Measurements from ENCODE around the gene PFDN4.
A peak's percentile ranks its signal among the peaks of the same experiment; 100 is the strongest.

Gene PFDN4

GRCh38 chr20:54173653-54174456, 34.0 kb upstream of the PFDN4 start, which contains the start of gene CYP24A1:
Gene CYP24A1, minus strand, starts transcription at chr20:54173986. Its CDS starts 407 bp downstream, at chr20:54173579.
- DNase-seq = peak; percentile 13

DNA sequence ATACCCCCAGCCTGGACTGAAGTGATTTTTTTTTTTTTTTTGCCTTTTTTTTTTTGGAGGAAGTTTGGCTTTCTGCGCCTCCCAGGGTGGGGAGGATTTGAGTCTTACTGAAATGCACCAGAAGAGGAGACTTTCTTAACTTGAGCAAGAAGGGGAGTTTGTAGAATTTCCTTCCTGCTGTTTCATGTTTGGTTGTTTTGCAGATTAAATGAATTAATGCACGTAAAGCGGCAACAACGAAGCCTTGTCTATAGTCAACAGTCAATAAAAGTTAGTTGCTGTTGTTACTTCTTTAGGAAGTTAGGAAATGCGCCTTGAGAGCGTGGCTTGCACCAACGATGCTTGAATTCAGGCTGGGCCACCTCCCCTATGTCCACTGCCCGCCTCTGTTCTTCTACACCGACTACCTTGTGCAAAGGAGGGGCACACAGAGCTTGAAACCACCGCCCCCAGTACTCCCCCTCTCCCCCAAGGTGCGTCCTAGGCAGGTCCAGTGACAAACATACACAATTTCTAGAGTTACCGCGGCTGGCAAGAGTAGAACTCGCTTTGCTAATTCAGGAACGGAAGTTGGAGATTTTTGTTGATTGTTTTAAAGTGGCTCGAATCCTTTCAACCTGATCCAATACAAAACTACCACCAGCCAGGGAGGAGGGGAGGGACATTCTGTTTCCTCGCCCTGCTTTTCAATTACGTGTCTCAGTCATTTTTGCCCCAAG, 33.3 kb upstream of the PFDN4 start:
- no peak for DNase-seq

- peak; percentile 32 for DNase-seq
Observed at GRCh38 chr20:54176610-54177009, 31.3 kb upstream of the PFDN4 start.

GRCh38 chr20:54177378-54177777, 30.5 kb upstream of the PFDN4 start:
- DNase-seq = no peak

- no peak for DNase-seq
Observed at GRCh38 chr20:54178256-54178655, 29.6 kb upstream of the PFDN4 start.

DNA sequence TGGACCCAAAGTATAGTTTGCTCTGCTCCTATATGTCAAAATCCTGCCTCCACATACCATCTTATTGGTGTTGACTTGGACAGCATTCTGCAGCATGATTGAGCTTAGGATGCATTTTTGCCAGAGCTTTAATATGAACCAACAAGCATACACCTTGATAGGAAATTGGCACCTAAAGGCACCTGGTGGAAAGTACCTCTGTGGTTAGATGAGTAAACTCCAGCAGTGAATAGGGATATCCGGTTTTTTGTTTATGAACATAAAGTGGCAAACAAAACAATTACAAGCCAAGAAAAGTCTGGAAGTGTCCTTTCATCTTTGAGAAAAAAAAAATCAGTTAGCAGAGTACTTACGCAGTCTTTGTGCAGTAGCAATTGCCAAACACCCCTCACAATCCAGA, 27.9 kb upstream of the PFDN4 start:
- no peak for DNase-seq

DNA sequence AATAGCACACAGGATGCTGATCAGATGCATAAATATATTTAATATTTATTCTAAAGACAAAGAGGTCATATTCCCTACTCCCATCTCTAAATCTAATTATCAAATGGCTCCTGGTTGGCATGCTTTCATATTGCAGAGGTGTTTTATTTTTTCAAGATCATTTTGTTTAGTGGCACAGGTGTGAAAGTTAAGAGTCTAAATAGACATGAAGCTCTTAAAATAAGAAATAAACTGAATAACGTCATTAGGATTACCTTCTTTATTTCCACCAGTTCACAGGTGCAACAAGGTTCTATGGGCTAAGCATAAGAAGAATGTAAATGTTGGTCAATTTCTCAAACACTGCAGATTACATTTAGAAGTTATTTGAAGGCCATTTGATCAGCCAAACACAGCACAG, 27.0 kb upstream of the PFDN4 start:
- DNase-seq = no peak

- no peak for DNase-seq
Observed at GRCh38 chr20:54184071-54184470, 23.8 kb upstream of the PFDN4 start.

GRCh38 chr20:54184904-54185626, 22.8 kb upstream of the PFDN4 start:
- no peak for DNase-seq

GRCh38 chr20:54188132-54188849, 19.6 kb upstream of the PFDN4 start:
- no peak for DNase-seq

- DNase-seq = no peak
Observed at GRCh38 chr20:54189630-54190029, 18.3 kb upstream of the PFDN4 start.

- DNase-seq = no peak
Observed at GRCh38 chr20:54190217-54190616, 17.7 kb upstream of the PFDN4 start.

DNA sequence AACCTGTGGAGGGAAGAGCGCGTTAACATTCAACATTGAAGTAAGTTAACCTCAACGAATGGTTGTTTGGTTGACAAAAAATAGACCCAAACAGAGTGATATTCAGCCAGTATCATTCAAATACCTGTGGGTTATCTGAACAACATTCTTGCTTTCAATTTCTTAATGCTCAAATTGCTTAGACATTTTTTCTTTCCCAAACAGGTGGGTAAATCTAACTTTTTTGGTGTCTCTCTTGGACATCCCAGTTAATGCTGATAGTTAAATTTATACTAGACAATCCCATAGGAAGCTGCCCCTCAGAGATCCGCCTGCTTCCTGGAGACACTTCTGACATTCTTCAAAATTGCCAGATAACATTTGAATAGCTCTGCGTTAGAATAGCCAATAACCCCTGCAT, 14.1 kb upstream of the PFDN4 start:
- no peak for DNase-seq

- DNase-seq = peak; percentile 20
Observed at GRCh38 chr20:54194724-54195438, 13.0 kb upstream of the PFDN4 start.

DNA sequence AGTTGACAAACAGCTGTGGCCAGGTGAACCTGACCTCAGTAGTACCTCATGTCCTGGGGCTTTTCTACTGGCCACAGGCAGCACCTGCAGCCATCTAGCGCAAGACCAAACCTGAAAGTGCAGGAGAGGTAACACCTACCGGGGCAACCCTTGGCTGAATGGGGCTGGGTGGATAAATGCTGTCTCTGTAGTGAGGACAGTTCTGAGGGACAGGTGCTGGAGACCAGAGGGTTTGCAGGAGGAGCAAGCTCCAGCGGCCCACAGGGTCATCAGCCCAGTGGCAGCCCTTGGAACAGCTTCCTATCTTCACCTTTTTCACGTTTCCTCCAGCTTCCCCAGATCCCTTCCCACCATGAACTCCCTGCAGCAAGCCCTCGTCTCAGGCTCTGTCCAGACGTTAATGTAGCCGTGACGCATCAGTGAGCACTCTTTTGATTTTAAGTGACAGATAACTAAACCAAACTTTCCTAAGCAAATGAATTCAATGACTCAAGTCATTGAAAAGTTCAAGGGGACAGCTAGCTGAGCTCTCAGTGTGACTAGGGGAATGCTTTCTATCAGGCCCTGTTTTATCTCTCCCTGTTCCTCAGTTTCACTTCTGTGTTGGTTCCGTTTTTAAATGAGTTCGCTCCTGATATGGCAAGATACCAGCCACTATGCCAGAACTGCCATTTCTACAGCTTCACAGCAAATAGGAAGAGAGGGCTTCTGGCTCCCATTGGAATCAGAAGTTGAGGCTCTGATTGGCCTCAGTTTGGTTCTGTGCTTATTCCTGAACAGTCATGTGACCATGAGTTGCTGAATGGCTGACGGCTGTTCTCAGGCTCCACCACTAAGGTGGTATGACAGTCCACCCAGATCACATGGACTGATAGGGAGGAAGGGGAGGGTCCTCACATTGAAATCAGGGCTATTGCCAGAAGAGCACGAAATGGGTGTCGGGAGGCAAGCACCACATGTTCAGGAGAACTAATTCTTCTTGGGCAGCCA, 12.1 kb upstream of the PFDN4 start:
- no peak for DNase-seq

DNA sequence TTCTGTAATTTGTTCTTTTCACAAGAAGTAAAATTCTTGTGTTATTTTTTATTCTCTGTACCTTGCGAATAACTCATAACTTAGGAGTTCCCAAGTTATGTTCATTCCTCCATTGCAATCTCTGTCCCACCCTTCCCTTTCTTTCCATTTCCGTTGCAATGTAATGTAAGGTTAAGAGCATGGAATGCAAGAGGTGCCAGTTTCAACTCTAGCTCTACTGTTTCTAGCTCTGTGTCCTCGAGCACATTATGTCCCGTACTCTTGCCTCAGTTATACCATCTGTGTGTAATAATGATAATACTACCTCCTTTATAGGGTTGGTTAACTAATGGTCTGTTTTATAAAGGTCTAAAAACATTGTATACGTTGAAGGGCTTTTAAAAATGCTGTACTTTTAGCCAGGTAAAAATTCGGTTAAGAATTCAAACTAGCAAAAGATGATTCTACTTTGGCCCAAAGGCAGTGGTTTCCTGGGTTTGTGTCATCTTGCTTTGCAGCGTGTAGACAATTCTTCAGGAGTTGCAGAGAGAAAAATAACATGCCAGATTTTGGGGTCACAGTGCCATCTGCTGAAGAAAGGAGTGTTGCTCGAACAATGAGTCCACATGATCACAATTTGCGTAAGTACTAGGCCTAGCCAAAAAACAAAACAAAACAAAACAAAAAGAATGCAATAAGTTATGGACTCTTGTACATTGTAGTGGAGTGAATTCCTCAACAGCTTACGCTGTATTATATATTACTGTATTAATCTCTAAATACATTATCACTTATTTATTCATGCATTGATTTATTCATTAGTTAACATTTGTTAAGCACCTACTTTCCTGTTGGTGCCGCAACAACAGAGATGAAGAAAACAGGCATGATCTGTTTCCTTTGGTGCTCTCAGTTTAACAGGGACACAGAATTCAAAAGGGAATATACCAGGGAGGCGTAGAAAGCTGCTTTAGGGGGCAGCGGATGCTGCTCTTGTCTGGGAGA, 10.0 kb upstream of the PFDN4 start:
- peak; percentile 56 for DNase-seq

- no peak for DNase-seq
Observed at GRCh38 chr20:54199283-54199682, 8.6 kb upstream of the PFDN4 start.

- peak; percentile 69 for DNase-seq
Observed at GRCh38 chr20:54199721-54200176, 8.1 kb upstream of the PFDN4 start.

DNA sequence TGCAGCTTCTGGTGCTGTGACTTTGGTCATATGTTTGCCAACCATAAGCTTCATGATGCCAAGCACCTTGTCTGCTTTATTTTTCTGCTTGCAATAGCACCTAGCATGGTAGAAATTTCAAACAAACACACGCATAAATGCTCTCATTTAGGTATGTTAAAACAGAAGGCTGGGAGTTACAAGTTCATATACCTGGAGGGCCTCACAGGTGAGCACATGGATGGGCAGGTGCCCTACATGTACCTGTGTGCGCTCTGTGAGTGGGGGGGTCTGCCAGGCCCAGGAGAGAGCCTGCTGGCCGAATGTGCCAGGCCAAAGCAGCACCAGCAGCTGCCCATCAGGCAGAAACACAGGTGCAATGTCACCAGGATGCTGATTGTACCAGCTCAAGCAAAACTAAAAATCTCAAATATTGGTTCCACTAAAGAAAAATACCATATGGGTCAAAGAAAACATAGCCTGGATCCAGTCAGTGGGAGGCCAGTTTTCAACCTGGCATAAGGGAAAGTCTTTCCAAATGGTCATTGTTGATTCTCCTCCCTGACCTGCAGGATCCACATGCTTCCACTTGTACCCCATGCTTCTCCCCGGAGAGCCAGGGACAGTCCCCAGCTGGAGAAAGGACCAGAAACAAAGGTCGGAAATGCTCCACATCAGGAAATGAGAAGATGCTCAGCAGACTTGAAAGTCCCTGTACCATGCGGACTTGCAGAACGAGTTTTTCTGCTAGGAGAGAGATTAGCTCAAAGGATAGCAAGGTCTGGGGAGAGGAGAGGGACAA, 7.2 kb upstream of the PFDN4 start:
- no peak for DNase-seq

All from EL (cell line).